ENCODE data around the gene HS3ST5. TPM values are rescaled to one million over a fixed set of nuclear protein-coding genes. Genes with fewer than 3 reads are reported as not detected.

The HS3ST5 gene
- total RNA-seq, 2 experiments from 2014 or later, result not detected

DNA sequence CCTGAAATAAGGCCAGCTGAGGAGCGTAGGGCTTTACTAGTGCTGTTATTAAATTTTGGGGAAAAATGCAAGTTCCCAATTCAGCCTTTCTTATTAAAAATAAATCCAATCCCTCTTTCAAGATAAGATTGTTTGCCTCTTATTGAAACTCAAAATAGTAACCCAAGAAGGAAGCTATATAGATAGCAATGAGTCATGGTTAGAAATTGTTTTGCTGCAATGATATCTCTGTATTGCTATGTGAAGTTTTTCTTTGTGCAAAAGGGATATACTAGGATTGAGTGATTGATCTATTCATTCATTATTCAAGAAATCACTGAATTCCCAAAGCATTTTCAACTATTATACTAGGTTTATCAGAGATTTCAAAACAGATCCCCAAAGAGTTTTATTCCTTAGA lies 278.9 kb downstream of the HS3ST5 start:
- no peaks in the 10 kb centered on the region for H3K36me3 Mint-ChIP-seq (ENCODE audit: low read depth)
- H3K27me3 Mint-ChIP-seq, result peaks cover 11% of the 10 kb centered on the region
- H3K4me3 Mint-ChIP-seq, result no peak overlapping the region
- ATAC-seq, result no peak
- no peak for DNase-seq
- H3K4me1 Mint-ChIP-seq (ENCODE audit: low read depth), result no peaks in the 10 kb centered on the region
- no peak overlapping the region for H3K27ac Mint-ChIP-seq
- ChIA-PET CTCF (no interaction called here), POLR2A (no interaction called here)
- TF ChIP-seq, protein P1, sequence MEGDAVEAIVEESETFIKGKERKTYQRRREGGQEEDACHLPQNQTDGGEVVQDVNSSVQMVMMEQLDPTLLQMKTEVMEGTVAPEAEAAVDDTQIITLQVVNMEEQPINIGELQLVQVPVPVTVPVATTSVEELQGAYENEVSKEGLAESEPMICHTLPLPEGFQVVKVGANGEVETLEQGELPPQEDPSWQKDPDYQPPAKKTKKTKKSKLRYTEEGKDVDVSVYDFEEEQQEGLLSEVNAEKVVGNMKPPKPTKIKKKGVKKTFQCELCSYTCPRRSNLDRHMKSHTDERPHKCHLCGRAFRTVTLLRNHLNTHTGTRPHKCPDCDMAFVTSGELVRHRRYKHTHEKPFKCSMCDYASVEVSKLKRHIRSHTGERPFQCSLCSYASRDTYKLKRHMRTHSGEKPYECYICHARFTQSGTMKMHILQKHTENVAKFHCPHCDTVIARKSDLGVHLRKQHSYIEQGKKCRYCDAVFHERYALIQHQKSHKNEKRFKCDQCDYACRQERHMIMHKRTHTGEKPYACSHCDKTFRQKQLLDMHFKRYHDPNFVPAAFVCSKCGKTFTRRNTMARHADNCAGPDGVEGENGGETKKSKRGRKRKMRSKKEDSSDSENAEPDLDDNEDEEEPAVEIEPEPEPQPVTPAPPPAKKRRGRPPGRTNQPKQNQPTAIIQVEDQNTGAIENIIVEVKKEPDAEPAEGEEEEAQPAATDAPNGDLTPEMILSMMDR (IDR thresholded peaks at IDR 0.05), result no peak
- H3K9me3 Mint-ChIP-seq, result no peaks in the 10 kb centered on the region
- intact Hi-C loops (cut with micrococcal nuclease), result no loop called here

DNA sequence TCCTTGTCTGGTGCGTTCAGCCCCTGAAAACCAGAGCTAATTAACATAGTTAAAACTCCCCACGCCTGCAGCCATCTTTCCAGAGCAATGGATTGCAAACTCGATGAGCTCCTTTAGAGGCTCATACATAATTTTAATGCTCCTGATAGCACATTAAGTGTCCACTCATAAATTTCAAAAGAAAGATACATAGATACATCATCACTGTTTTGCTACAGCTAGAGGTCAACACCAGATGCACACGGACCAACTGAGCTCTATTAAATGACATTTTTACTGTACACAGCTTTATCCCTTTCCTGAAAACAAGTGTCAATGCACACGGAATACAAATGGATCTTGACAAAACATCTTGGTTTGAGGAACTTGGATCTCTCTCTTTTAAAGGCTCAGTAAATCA lies 280.6 kb downstream of the HS3ST5 start:
- no peak overlapping the region for H3K4me3 Mint-ChIP-seq
- POLR2A ChIA-PET, result interaction anchor here (0.9 kb wide), 1 partner anchor 14 kb away, joined by 3 read pairs; no protein-coding TSS in a partner anchor
- TF ChIP-seq, protein P1 (IDR thresholded peaks at IDR 0.05), result no peak
- CTCF ChIA-PET, result interaction anchor here (1.0 to 1.8 kb wide), 2 partner anchors 10 to 11 kb away, joined by 4 to 8 read pairs; no protein-coding TSS in a partner anchor
- no peaks in the 10 kb centered on the region for H3K9me3 Mint-ChIP-seq
- no peaks in the 10 kb centered on the region for H3K4me1 Mint-ChIP-seq (ENCODE audit: low read depth)
- peaks cover 11% of the 10 kb centered on the region for H3K27me3 Mint-ChIP-seq
- DNase-seq (no peak), ATAC-seq (no peak)
- H3K27ac Mint-ChIP-seq, result no peak overlapping the region
- no peaks in the 10 kb centered on the region for H3K36me3 Mint-ChIP-seq (ENCODE audit: low read depth)
- intact Hi-C loops (cut with micrococcal nuclease), result no loop called here

DNA sequence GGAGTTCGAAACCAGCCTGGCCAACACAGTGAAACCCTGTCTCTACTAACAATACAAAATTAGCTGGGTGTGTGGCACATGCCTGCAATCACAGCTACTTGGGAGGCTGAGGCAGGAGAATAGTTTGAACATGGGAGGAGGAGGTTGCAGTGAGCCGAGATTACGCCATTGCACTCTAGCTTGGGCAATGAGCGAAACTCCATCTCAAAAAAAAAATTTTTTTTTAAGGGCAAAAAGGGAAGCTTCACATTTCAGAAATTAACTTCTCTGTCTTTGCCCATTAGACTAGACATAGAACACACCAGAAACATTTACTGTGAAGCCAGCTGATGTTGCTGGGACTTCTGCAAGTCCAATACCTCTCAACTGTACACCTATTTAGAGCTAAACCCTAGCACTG lies 281.1 kb downstream of the HS3ST5 start:
- no peak overlapping the region for H3K4me3 Mint-ChIP-seq
- H3K27ac Mint-ChIP-seq, result no peak overlapping the region
- ChIA-PET POLR2A (interaction anchor here (0.9 kb wide), 1 partner anchor 14 kb away, joined by 3 read pairs; no protein-coding TSS in a partner anchor), CTCF (interaction anchor here (1.0 to 1.8 kb wide), 2 partner anchors 11 kb away, joined by 4 to 8 read pairs; no protein-coding TSS in a partner anchor)
- H3K4me1 Mint-ChIP-seq (ENCODE audit: low read depth), result no peaks in the 10 kb centered on the region
- ATAC-seq (no peak), DNase-seq (no peak)
- TF ChIP-seq, protein P1 (IDR thresholded peaks at IDR 0.05), result no peak
- peaks cover 7% of the 10 kb centered on the region for H3K27me3 Mint-ChIP-seq
- intact Hi-C loops (cut with micrococcal nuclease), result no loop called here
- H3K36me3 Mint-ChIP-seq (ENCODE audit: low read depth), result no peaks in the 10 kb centered on the region
- no peaks in the 10 kb centered on the region for H3K9me3 Mint-ChIP-seq

DNA sequence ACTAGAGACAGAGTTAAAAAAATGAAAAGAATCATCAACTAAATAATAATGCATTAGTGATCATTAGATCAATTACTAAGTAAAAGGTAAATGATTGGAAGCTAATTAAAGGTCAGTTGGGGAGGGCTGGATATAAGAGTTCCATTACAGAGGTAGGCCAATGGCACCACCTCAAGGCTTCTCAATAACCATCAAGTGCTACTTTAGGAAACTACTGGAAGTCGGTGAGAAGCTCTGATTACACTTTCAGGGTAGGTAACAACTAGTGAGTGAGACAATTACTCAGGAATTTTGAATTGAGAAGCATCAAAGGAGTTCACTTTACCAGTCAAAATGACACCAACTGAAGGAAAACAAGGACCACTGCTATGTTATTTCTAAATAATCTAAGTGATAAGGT lies 281.7 kb downstream of the HS3ST5 start:
- Mint-ChIP-seq H3K4me1 (ENCODE audit: low read depth) (no peaks in the 10 kb centered on the region), H3K4me3 (no peak overlapping the region), H3K27ac (no peak overlapping the region), H3K27me3 (peaks cover 7% of the 10 kb centered on the region), H3K36me3 (ENCODE audit: low read depth) (no peaks in the 10 kb centered on the region), H3K9me3 (no peaks in the 10 kb centered on the region)
- intact Hi-C loops (cut with micrococcal nuclease), result no loop called here
- ChIA-PET CTCF (interaction anchor here (0.7 to 1.8 kb wide), 2 partner anchors 11 to 37 kb away, joined by 3 to 8 read pairs; no protein-coding TSS in a partner anchor), POLR2A (no interaction called here)
- TF ChIP-seq, protein P1 (IDR thresholded peaks at IDR 0.05), result no peak
- DNase-seq, result no peak
- ATAC-seq, result no peak

DNA sequence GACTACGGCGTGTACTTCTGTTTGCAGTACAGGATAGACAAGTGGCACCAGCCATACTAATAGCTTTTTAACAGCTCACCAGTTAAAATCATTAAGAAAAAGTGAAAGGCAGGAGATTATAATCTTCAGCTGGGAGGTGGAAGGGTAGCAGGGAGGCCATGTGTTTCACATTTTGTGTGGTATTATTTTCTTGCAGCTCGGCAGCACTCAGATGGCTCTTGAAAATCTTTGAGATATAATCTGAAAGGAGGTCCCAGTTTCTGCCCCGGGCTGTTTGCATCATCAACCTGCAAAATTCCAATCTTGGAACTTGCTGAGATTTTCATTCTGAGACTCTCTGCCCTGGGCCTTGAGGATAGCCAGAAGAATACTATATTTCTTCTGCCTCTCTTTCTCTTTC lies 284.4 kb downstream of the HS3ST5 start:
- TF ChIP-seq, protein P1 (IDR thresholded peaks at IDR 0.05), result no peak
- peaks cover 2% of the 10 kb centered on the region for H3K27me3 Mint-ChIP-seq
- no peak for DNase-seq
- H3K4me1 Mint-ChIP-seq (ENCODE audit: low read depth), result no peaks in the 10 kb centered on the region
- no peak overlapping the region for H3K4me3 Mint-ChIP-seq
- POLR2A ChIA-PET, result no interaction called here
- intact Hi-C loops (cut with micrococcal nuclease), result no loop called here
- CTCF ChIA-PET, result no interaction called here
- H3K36me3 Mint-ChIP-seq (ENCODE audit: low read depth), result no peaks in the 10 kb centered on the region
- H3K9me3 Mint-ChIP-seq, result no peaks in the 10 kb centered on the region
- no peak overlapping the region for H3K27ac Mint-ChIP-seq
- ATAC-seq, result no peak

Measured in activated CD8-positive, alpha-beta T cell treated with anti-CD3 and anti-CD28 coated beads for 36 hours (primary cell).